A673 (cell line): ENCODE results near the gene SGF29. TPM values are rescaled to one million over a fixed set of nuclear protein-coding genes. Genes with fewer than 3 reads are reported as not detected.

Experiments
- BruUV-seq: library from RNA; stranded (reverse); fragments of 400-500 nt; replicated peaks from 2 replicates; lab custom pipeline; 2021; lab: Mats Ljungman, UMichigan
- CTCF ChIA-PET: fragments of 300-600 bp; sonication (Branson Sonifier 250); formaldehyde crosslinking; loops from one replicate; lab custom pipeline; 2022; ENCODE audit warnings: antibody characterized with exemption; lab: Charles Lee
- POLR2A ChIA-PET: fragments of 300-600 bp; sonication (Branson Sonifier 250); formaldehyde crosslinking; loops from one replicate; lab custom pipeline; 2022; ENCODE audit warnings: antibody characterized with exemption; ENCODE audit not compliant: low non-redundant PET; lab: Charles Lee
- DNase-seq: peaks from one replicate; pipeline ENCODE4 v3.0.0-alpha.2; 2015; ENCODE audit warnings: low spot score
- H3K27ac ChIP-seq: fragments of 200-600 bp; sonication (generic); 2 replicates; pipeline ENCODE4 v1.5.1; 2016; ENCODE audit warnings: mixed run types, low read depth, mild to moderate bottlenecking, mixed read lengths, antibody characterized with exemption, low read length; ENCODE audit not compliant: poor library complexity, severe bottlenecking
- H3K27me3 ChIP-seq: fragments of 200-600 bp; sonication (generic); replicated peaks from 2 replicates; pipeline ENCODE4 v1.6.1; 2017; ENCODE audit warnings: mixed run types, low read depth, mild to moderate bottlenecking, mixed read lengths, antibody characterized with exemption, low read length; ENCODE audit not compliant: insufficient read depth, poor library complexity
- H3K36me3 ChIP-seq: fragments of 200-600 bp; sonication (generic); 2 replicates; pipeline ENCODE4 v1.6.1; 2016; ENCODE audit warnings: mixed run types, mild to moderate bottlenecking, mixed read lengths, antibody characterized with exemption, low read length; ENCODE audit not compliant: insufficient read depth, poor library complexity, severe bottlenecking
- H3K4me1 ChIP-seq: fragments of 200-600 bp; sonication (generic); 2 replicates; pipeline ENCODE4 v1.6.1; 2017; ENCODE audit warnings: mixed run types, mild to moderate bottlenecking, mixed read lengths, antibody characterized with exemption, low read length; ENCODE audit not compliant: insufficient read depth, poor library complexity, severe bottlenecking
- H3K4me3 ChIP-seq: fragments of 200-600 bp; sonication (generic); 2 replicates; pipeline ENCODE4 v1.5.1; 2016; ENCODE audit warnings: low read depth, mixed run types, mild to moderate bottlenecking, mixed read lengths, low read length; ENCODE audit not compliant: poor library complexity, severe bottlenecking
- H3K9me3 ChIP-seq: fragments of 200-600 bp; sonication (generic); 2 replicates; pipeline ENCODE4 v1.6.1; 2016; ENCODE audit warnings: mixed run types, low read depth, mild to moderate bottlenecking, mixed read lengths, antibody characterized with exemption, low read length; ENCODE audit not compliant: poor library complexity, severe bottlenecking
- CTCF ChIP-seq: fragments of 300-800, 200-600 bp; sonication (generic); conservative IDR thresholded peaks from 2 replicates; pipeline ENCODE4 v1.5.1; 2017; ENCODE audit warnings: low read depth, mild to moderate bottlenecking, antibody characterized with exemption, low read length, moderate library complexity, mixed read lengths
- EZH2 ChIP-seq: fragments of 200-600 bp; sonication (generic); IDR thresholded peaks from 2 replicates; pipeline ENCODE4 v1.6.1; 2017; ENCODE audit warnings: borderline replicate concordance, low read depth, mild to moderate bottlenecking, mixed read lengths, antibody characterized with exemption, low read length; ENCODE audit not compliant: poor library complexity, severe bottlenecking
- intact Hi-C: fragments of 100-400 bp; cut with micrococcal nuclease; formaldehyde crosslinking; loops from one replicate; pipeline ENCODE4 v1.10.0; 2022; ENCODE audit not compliant: unreplicated experiment
- total RNA-seq: library from RNA; stranded (reverse); gene quantifications from 2 replicates; pipeline ENCODE4 v1.2.3, GENCODE V29; 2021

SGF29 gene
- total RNA-seq, 1 experiment from 2014 or later: 42.3 TPM

- Histone ChIP-seq H3K27ac (no peak overlapping the region), H3K9me3 (no peaks in the 10 kb centered on the region), H3K36me3 (no peaks in the 10 kb centered on the region), H3K4me1 (no peaks in the 10 kb centered on the region), H3K4me3 (no peak overlapping the region), H3K27me3 (no peaks in the 10 kb centered on the region)
- DNase-seq: no peak
- POLR2A ChIA-PET: no interaction called here
- intact Hi-C loops: no loop called here
- CTCF ChIA-PET: no interaction called here
- no peak for TF ChIP-seq CTCF
- no peak for TF ChIP-seq EZH2
- no TSS peak for BruUV-seq
Observed at GRCh38 chr16:28575446-28576109, 21.9 kb downstream of the SGF29 start.

GRCh38 chr16:28580726-28581315, 27.1 kb downstream of the SGF29 start:
- TF ChIP-seq EZH2: no peak
- DNase-seq: no peak
- CTCF ChIA-PET: no interaction called here
- POLR2A ChIA-PET: no interaction called here
- Histone ChIP-seq H3K36me3 (no peaks in the 10 kb centered on the region), H3K4me3 (no peak overlapping the region), H3K9me3 (no peaks in the 10 kb centered on the region), H3K4me1 (no peaks in the 10 kb centered on the region), H3K27ac (no peak overlapping the region), H3K27me3 (no peaks in the 10 kb centered on the region)
- intact Hi-C loops: no loop called here
- BruUV-seq: no TSS peak

GRCh38 chr16:28585674-28586073, 32.0 kb downstream of the SGF29 start:
- Histone ChIP-seq H3K4me3 (no peak overlapping the region), H3K9me3 (no peaks in the 10 kb centered on the region), H3K27me3 (no peaks in the 10 kb centered on the region), H3K36me3 (peaks cover 3% of the 10 kb centered on the region), H3K4me1 (no peaks in the 10 kb centered on the region), H3K27ac (no peak overlapping the region)
- CTCF ChIA-PET: no interaction called here
- BruUV-seq: no TSS peak
- POLR2A ChIA-PET: no interaction called here
- intact Hi-C loops: no loop called here
- no peak for TF ChIP-seq CTCF
- no peak for TF ChIP-seq EZH2
- no peak for DNase-seq

GRCh38 chr16:28586466-28586865, 32.7 kb downstream of the SGF29 start:
- Histone ChIP-seq H3K27ac (no peak overlapping the region), H3K36me3 (peaks cover 3% of the 10 kb centered on the region), H3K4me3 (no peak overlapping the region), H3K9me3 (no peaks in the 10 kb centered on the region), H3K27me3 (no peaks in the 10 kb centered on the region), H3K4me1 (no peaks in the 10 kb centered on the region)
- CTCF ChIA-PET: no interaction called here
- TF ChIP-seq EZH2: no peak
- TF ChIP-seq CTCF: no peak
- POLR2A ChIA-PET: no interaction called here
- intact Hi-C loops: no loop called here
- BruUV-seq: no TSS peak
- DNase-seq: no peak
